Embryonic facial prominence (tissue), 1 donor: ENCODE measurements around the gene NGEF.
"Not testable (repeated sequence)": the region's sequence is repeated elsewhere in the genome, so short reads cannot be mapped to it uniquely, and the experiment has no call there.

ENCODE experiments used
- DNase-seq: peaks from one replicate; pipeline ENCODE4 v3.0.0-alpha.2; 2016; ENCODE audit errors: extremely low spot score

Gene NGEF

GRCh38 chr2:232928551-232929302 is 84.3 kb downstream of the NGEF start:
- no peak for DNase-seq

DNA sequence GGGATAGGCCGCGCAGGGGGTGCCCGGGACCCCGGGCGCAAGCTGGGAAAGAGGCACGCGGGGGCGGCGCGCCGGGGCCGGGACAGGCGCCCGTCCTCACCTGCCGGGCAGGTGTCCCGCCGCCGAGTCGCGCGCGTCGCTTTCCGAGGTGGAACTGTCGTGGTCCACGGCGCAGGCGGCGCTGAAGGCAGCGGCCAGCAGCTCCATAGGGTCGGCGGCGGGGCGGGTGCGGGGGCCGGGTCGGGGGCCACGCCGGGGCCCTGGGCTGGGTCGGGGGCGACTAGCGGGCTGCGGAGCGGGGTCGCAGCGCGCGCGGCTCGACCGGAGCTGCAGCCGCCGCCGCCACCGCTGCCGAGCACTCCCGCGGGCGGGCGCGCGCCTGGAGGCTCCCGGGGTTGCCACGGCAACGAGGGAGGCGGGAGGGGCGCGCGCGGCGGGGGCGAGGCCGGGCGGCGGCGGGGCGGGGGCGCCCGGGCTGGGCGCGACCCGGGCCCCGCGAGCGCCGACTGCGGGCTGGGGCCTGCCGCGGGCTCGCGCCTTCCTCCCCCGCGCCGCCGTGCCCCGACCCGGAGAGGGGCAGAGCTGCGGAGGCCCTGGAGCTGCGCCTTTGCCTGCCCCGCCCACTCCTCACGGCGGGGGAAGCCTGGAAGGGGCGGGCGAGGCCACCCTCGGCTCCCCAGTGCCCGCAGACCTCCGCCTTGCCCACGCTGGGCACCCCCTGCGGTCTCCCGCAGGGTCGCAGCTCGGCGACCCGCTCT is 85.1 kb downstream of the NGEF start:
- DNase-seq, result no peak

DNA sequence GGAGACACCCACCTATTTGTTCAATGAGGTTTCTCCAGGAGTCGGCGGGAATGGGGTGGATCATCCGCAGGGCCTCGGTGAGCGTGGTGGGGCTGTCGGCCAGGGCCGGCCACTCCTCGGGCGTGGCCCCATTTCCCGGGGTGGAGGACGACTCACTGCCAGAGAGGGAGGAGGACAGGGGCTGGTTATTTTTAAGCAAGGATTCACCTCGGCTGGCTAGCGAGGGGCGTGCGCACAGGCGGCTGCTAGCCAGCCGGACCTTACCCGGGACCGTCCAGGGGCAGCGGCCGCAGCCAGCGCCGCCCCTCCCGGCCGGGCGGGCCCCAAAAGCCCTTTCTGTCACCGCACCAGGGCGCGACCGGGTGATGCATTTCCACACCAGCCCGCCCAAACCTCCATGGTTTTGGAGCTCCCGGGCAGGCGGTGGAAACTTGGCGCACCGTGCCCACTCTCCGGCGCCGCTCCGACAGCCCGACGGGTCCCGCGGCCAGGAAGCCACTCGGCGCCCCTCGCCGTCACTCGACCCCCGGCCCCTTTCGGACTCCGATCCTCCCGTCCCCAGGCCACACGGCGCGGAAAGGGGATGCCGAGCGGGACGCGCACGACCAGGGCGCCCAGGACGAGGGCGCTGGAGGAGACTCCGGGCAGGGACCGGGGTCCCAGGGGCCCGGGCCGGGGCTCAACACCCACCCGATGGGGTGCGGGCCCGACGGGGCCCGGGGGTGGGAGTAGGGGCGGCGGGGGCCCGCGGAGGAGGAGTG is 85.8 kb downstream of the NGEF start:
- DNase-seq, result no peak

- DNase-seq, result no peak
Measured at GRCh38 chr2:232926431-232926939, 86.6 kb downstream of the NGEF start.

- DNase-seq, result no peak
Measured at GRCh38 chr2:232925821-232926156, 87.3 kb downstream of the NGEF start.

- no peak for DNase-seq
Measured at GRCh38 chr2:232925153-232925820, 87.8 kb downstream of the NGEF start.

DNA sequence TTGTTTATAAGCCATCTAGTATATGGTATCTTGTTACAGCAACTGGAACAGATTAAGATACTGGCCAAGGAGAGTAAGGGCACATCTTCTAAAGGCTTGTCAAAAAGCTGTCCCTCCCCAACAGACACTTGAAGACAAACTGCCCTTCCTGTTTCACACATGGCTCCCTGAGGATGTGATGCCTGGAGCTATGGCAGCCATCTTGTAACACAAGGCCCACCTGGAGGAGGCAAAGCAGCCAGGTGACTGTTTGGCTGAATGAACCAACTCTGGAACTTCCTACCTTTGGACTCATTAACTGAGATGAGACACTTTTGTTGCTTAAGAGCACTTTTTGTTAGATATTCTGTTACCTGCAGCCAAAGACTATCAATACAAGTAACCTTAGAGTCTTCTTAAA is 88.6 kb downstream of the NGEF start:
- DNase-seq, result no peak

DNA sequence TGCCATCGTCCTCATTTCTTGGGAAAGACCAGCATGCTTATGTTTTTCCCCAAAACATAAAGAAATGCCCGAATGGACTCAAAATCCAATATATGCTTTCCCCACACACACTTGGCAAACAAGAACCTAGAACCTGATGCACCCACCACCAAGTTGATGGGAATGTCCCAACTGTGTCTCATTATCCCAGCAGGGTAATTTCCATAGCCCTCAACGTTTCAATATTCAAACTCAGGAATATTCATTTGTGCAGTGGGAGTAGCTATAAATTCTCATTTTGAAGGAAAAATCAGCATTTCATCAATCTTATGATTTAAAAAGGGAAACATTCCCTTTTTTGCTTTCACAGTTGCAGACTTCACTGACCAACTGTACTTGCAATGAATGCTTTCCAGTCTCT is 92.3 kb downstream of the NGEF start:
- DNase-seq, result no peak

GRCh38 chr2:232920055-232920454 is 93.0 kb downstream of the NGEF start:
- DNase-seq, result no peak

DNA sequence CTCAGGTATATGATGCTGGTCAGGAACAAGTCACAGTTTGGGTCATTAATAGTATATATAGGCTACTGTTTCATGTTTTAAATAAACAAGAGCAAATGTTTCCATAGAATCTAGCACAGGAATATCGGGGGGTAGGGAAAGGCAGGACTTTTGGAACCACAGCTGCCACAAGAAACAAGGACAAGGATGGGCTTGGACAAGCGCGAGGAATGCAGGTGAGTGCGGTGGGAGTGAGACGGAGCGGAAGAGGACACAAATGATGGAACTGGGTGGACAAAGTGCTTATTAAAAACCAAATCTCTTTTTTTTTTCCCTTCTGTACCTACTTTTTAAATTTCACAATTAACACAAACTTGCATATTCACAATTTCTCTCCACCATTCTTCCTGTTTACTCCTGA is 93.9 kb downstream of the NGEF start:
- no peak for DNase-seq

DNA sequence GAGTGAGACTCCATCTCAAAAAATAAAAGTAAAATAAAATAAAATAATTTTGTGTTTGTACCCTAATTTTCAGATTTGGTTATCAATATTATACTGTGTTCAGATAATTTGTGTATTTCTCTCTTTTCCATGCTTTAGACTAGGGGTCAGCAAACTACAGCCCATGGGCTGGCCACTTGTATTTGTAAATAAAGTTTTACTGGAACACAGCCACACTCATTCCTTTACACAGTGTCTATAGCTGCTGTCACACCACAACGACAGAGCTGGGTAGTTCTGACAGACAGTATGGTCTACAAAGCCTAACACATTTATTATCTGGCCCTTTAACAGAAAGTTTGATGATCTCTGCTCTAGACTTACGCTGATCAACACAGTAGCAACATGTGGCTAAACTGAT is 99.2 kb downstream of the NGEF start:
- DNase-seq, result no peak

DNA sequence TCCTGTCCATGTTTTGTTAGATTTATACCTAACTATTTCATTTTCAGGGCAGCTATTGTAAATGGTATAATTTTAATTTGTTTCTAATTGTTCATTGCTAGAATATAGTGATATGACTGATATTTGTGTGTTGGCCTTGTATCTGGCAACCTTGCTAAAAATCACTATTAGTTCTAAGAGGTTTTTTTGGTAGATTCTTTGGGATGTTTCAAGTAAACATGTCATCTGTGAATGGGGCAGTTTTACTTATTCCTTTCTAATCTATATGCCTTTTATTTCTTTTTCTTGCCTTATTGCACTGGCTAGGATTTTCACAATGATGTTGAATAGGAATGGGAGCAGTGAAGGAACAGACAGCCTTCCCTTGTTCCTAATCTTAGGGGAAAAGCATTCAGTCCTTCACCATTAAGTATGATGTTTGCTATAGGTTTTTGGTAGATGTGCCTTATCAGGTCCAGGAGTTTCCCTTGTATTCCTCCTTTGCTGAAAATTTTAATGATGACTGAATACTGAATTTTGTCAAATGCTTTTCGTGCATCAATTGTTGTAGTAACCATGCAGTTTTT is 101.3 kb downstream of the NGEF start:
- DNase-seq, result no peak

GRCh38 chr2:232910376-232910775 is 102.7 kb downstream of the NGEF start:
- DNase-seq, result no peak

DNA sequence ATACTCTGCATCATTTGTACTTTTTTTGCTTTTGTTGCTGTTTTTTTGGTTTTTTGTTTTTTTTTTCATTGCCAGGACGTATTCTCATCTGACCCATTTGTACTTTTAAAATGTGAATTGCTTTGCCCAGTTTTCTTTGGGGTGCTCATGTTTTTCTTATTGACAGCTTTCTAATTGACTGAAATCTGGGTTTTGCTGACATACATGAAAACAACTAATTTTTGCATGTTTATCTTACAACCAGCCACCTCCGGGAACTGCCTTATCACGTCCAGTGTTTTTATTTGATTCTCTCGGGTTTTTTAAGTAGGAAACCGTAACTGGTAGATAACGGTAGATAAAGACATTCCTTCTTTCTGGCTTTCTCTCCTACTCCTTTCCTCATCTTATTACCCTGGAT is 104.4 kb downstream of the NGEF start:
- DNase-seq, result no peak

- not testable (repeated sequence) for DNase-seq
Measured at GRCh38 chr2:232907718-232908085, 105.4 kb downstream of the NGEF start.

GRCh38 chr2:232906867-232907717 is 106.0 kb downstream of the NGEF start:
- DNase-seq, result not testable (repeated sequence)

GRCh38 chr2:232903989-232904388 is 109.1 kb downstream of the NGEF start:
- no peak for DNase-seq

DNA sequence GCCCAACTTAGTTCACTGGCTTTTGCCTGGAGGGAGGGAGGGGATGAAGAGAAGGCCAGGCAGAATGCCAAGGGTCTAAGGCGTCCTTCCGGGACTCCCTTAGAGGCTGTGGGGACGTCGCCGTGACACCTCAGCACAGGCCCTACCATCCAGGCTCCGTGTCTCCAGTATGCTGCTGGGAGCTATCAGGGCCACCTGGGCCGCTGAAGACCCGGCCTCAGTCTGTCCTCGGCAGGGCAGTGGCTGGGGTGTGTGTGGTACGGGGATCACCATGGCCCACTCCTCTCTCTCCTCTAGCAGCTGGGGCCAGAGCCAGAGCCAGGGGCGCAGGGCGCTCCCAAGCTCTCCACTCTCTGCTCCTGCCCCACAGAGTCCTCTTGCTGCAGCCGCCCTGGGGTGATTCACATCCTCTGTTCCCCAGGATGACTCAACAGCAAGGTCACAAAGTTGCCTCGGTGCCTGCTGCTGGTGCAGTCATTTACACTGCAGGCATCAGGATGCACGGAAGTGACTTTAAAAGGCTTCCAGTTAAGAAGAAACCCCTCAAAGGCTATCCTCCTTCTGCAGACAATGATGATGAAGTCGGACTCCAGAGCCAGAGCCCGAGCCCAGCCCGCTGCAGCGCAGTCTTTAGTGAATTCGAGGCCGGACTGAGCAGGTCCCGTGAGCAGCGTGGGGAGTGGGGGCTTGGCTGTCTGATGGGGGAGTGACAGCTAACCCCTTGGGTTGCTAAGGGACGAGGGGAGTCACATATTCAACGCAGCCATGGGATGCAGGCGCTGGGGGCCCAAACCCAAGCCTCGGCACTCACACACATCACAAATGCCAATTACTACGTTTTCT is 111.1 kb downstream of the NGEF start:
- no peak for DNase-seq

GRCh38 chr2:232900811-232901735 is 112.0 kb downstream of the NGEF start:
- DNase-seq, result no peak
